ENCODE data around the gene OR6B3. TPM values are rescaled to one million over a fixed set of nuclear protein-coding genes. Genes with fewer than 3 reads are reported as not detected.

The OR6B3 gene
- total RNA-seq, 3 donors from 2014 or later (not counting 1 experiment from before 2014, with no cell fraction given) = not detected

- peaks cover 16 to 33% of the 10 kb centered on the region in 2 donors for H3K27me3 Mint-ChIP-seq (ENCODE audit: low read depth in 2 of 2)
- no peak overlapping the region for H3K4me3 Mint-ChIP-seq
- Histone ChIP-seq H3K4me1 (ENCODE audit: control insufficient read depth, insufficient read depth, low read length) (no peaks in the 10 kb centered on the region), H3K36me3 (ENCODE audit: control insufficient read depth, insufficient read depth, low read length) (no peaks in the 10 kb centered on the region), H3K27ac (ENCODE audit: low read length) (no peak overlapping the region), H3K27me3 (ENCODE audit: control insufficient read depth, insufficient read depth, low read length) (peaks cover 4% of the 10 kb centered on the region), H3K4me3 (ENCODE audit: low read length) (no peak overlapping the region), H3K9me3 (ENCODE audit: control insufficient read depth, insufficient read depth, low read length) (no peaks in the 10 kb centered on the region)
- 61% methylated on average over 11 of the region's 11 CpGs for whole genome bisulfite sequencing (ENCODE audit: insufficient coverage)
- no peaks in the 10 kb centered on the region for H3K4me1 Mint-ChIP-seq
- intact Hi-C loops (cut with micrococcal nuclease) = no loop called here
- ATAC-seq (no peak), DNase-seq (no peak)
- TF ChIP-seq CTCF (IDR thresholded peaks at IDR 0.05) = no peak
- no peaks in the 10 kb centered on the region for H3K9me3 Mint-ChIP-seq
- no peak overlapping the region for H3K27ac Mint-ChIP-seq
- H3K36me3 Mint-ChIP-seq = no peaks in the 10 kb centered on the region
Measured at GRCh38 chr2:240042740-240043139, 10.6 kb downstream of the OR6B3 start.

- no peaks in the 10 kb centered on the region for H3K4me1 ChIP-seq (ENCODE audit: control insufficient read depth, insufficient read depth, low read length)
- Mint-ChIP-seq H3K27ac (no peak overlapping the region), H3K27me3 (ENCODE audit: low read depth in 2 of 2) (peaks cover 19 to 22% of the 10 kb centered on the region in 2 donors), H3K36me3 (no peaks in the 10 kb centered on the region), H3K4me1 (no peaks in the 10 kb centered on the region), H3K4me3 (no peak overlapping the region), H3K9me3 (no peaks in the 10 kb centered on the region)
- TF ChIP-seq CTCF (IDR thresholded peaks at IDR 0.05) = no peak
- H3K27ac ChIP-seq (ENCODE audit: low read length) = no peak overlapping the region
- DNase-seq (no peak), ATAC-seq (no peak)
- no peak overlapping the region for H3K4me3 ChIP-seq (ENCODE audit: low read length)
- 77% methylated on average over 6 of the region's 6 CpGs for WGBS (ENCODE audit: insufficient coverage)
- intact Hi-C loops (cut with micrococcal nuclease) = no loop called here
- peaks cover 4% of the 10 kb centered on the region for H3K27me3 ChIP-seq (ENCODE audit: control insufficient read depth, insufficient read depth, low read length)
- H3K9me3 ChIP-seq (ENCODE audit: control insufficient read depth, insufficient read depth, low read length) = no peaks in the 10 kb centered on the region
- no peaks in the 10 kb centered on the region for H3K36me3 ChIP-seq (ENCODE audit: control insufficient read depth, insufficient read depth, low read length)
Measured at GRCh38 chr2:240041363-240041762, 12.0 kb downstream of the OR6B3 start.

- no peaks in the 10 kb centered on the region for H3K36me3 Mint-ChIP-seq
- H3K27ac Mint-ChIP-seq = no peak overlapping the region
- no peak for ATAC-seq
- no peaks in the 10 kb centered on the region for H3K4me1 Mint-ChIP-seq
- DNase-seq = no peak
- H3K4me3 ChIP-seq (ENCODE audit: low read length) = no peak overlapping the region
- H3K36me3 ChIP-seq (ENCODE audit: control insufficient read depth, insufficient read depth, low read length) = no peaks in the 10 kb centered on the region
- H3K9me3 Mint-ChIP-seq = no peaks in the 10 kb centered on the region
- H3K4me1 ChIP-seq (ENCODE audit: control insufficient read depth, insufficient read depth, low read length) = no peaks in the 10 kb centered on the region
- no peak overlapping the region for H3K4me3 Mint-ChIP-seq
- H3K27me3 ChIP-seq (ENCODE audit: control insufficient read depth, insufficient read depth, low read length) = peaks cover 6% of the 10 kb centered on the region
- intact Hi-C loops (cut with micrococcal nuclease) = no loop called here
- no peak overlapping the region for H3K27ac ChIP-seq (ENCODE audit: low read length)
- TF ChIP-seq CTCF (IDR thresholded peaks at IDR 0.05) = no peak
- no peaks in the 10 kb centered on the region for H3K9me3 ChIP-seq (ENCODE audit: control insufficient read depth, insufficient read depth, low read length)
- peaks cover 8 to 23% of the 10 kb centered on the region in 2 donors for H3K27me3 Mint-ChIP-seq (ENCODE audit: low read depth in 2 of 2)
Measured at GRCh38 chr2:240037358-240037757, 16.0 kb downstream of the OR6B3 start.

- no peaks in the 10 kb centered on the region for H3K36me3 ChIP-seq (ENCODE audit: control insufficient read depth, insufficient read depth, low read length)
- DNase-seq = no peak
- no peak overlapping the region for H3K4me3 Mint-ChIP-seq
- H3K27me3 ChIP-seq (ENCODE audit: control insufficient read depth, insufficient read depth, low read length) = peaks cover 2% of the 10 kb centered on the region
- H3K9me3 ChIP-seq (ENCODE audit: control insufficient read depth, insufficient read depth, low read length) = no peaks in the 10 kb centered on the region
- H3K4me1 Mint-ChIP-seq = no peaks in the 10 kb centered on the region
- no peaks in the 10 kb centered on the region for H3K9me3 Mint-ChIP-seq
- no peak for ATAC-seq
- H3K27ac ChIP-seq (ENCODE audit: low read length) = no peak overlapping the region
- no peaks in the 10 kb centered on the region for H3K4me1 ChIP-seq (ENCODE audit: control insufficient read depth, insufficient read depth, low read length)
- H3K27ac Mint-ChIP-seq = no peak overlapping the region
- intact Hi-C loops (cut with micrococcal nuclease) = no loop called here
- TF ChIP-seq CTCF (IDR thresholded peaks at IDR 0.05) = no peak
- no peak overlapping the region for H3K4me3 ChIP-seq (ENCODE audit: low read length)
- peaks cover 19 to 30% of the 10 kb centered on the region in 2 donors for H3K27me3 Mint-ChIP-seq (ENCODE audit: low read depth in 2 of 2)
- WGBS (ENCODE audit: insufficient coverage) = 57% methylated on average over 5 of the region's 5 CpGs
- no peaks in the 10 kb centered on the region for H3K36me3 Mint-ChIP-seq
Measured at GRCh38 chr2:240033330-240033678, 20.0 kb downstream of the OR6B3 start.

Data from natural killer cell (primary cell).